ENCODE measurements around the gene DSN1.
"Not testable (repeated sequence)": the region's sequence is repeated elsewhere in the genome, so short reads cannot be mapped to it uniquely, and the experiment has no call there.

The DSN1 gene

DNA sequence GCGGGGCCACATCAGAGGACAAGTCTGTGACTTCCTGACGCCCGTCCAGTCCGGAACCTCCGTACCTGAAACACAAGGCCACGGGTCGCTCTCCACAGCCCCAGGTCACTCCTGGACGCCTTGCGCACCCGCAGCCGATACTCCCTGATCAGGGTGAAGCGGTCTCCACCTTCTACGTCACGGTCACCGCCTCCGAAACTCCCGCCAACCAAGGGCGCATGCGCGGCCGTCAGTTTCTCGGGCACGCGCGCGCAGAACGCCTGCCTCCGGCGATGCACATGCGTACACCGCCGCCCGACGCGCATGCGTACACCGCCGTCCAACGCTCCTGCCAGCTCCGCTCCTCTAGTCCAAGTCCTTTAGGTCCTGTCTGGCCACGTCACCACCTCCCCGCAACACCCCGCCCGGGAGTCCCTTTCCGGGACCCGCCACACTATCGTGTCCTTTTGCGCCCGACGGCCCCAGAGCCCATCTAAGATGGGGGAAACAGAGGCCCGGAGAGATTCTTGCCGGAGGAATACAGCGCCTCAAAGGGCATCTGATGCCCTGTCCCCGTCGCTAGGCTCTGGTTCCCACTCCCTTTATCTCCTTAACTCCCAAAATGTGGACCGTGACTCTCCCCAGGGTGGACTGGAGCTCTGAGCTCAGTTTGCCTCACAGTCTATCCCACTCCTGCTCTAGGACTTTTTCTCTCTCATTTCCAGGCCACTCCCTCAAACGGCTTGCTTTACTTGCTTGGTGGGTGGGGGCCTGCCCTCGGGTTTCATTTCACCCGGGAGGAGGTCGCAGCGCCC is at the start of gene DSN1:
DSN1 (minus strand) TSS at position 167 of the 794 bp plus-strand sequence. CDS start 2,305 bp downstream, outside the sequence.
- peak; percentile 95 for DNase-seq

GRCh38 chr20:36823121-36823520 is 49.6 kb upstream of the DSN1 start:
- no peak for DNase-seq

DNA sequence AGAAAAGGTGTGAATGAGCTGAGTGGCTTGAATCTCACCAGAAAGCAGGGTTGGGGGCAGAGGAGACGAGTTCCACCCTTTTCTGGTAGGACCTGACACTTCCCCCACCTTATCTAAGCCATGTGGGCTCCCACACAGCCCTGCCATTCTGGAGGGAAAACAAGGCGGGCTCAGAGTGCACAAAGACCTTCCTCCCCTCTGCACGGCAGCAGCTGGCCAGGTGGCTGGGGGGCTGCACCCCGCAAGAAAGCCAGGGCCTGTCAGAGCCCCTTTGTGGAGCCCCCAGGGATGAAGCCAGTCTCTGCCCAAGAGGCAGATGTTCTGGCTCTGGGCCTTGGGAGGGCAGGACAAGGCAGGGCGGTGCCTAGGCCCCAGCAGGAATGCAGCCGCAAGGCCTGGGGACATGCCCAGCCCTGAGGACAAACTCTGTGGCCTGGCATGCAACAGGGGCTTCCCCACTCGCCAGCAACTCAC is 48.4 kb upstream of the DSN1 start:
- no peak for DNase-seq

- DNase-seq: no peak
Measured at GRCh38 chr20:36820928-36821327, 47.4 kb upstream of the DSN1 start.

- DNase-seq: no peak
Measured at GRCh38 chr20:36820073-36820472, 46.5 kb upstream of the DSN1 start.

DNA sequence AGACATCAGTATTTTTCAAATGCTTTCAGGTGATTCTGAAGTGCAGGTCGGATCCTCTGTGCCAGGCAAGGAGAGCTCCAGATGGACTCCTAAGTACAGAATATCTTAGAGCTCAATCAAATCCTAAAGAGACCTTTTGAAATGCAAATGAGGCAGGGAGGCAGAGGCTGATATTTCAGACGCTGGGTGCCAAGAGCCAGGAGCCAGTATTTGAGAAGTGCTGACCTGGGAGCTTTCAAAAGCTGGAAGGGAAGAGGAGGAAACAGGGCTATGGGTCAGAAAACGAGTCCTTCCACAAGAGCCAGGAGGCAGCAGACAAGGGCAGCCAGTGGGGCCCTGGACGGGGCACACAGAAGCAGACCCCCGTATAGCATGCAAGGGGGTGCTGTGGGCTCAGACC is 46.1 kb upstream of the DSN1 start:
- no peak for DNase-seq

- no peak for DNase-seq
Measured at GRCh38 chr20:36818861-36819260, 45.3 kb upstream of the DSN1 start.

GRCh38 chr20:36818185-36818584 is 44.6 kb upstream of the DSN1 start:
- DNase-seq: no peak

GRCh38 chr20:36817496-36817895 is 43.9 kb upstream of the DSN1 start:
- DNase-seq: no peak

GRCh38 chr20:36815454-36816091 is 42.0 kb upstream of the DSN1 start:
- no peak for DNase-seq

- no peak for DNase-seq
Measured at GRCh38 chr20:36812594-36813463, 39.3 kb upstream of the DSN1 start.

DNA sequence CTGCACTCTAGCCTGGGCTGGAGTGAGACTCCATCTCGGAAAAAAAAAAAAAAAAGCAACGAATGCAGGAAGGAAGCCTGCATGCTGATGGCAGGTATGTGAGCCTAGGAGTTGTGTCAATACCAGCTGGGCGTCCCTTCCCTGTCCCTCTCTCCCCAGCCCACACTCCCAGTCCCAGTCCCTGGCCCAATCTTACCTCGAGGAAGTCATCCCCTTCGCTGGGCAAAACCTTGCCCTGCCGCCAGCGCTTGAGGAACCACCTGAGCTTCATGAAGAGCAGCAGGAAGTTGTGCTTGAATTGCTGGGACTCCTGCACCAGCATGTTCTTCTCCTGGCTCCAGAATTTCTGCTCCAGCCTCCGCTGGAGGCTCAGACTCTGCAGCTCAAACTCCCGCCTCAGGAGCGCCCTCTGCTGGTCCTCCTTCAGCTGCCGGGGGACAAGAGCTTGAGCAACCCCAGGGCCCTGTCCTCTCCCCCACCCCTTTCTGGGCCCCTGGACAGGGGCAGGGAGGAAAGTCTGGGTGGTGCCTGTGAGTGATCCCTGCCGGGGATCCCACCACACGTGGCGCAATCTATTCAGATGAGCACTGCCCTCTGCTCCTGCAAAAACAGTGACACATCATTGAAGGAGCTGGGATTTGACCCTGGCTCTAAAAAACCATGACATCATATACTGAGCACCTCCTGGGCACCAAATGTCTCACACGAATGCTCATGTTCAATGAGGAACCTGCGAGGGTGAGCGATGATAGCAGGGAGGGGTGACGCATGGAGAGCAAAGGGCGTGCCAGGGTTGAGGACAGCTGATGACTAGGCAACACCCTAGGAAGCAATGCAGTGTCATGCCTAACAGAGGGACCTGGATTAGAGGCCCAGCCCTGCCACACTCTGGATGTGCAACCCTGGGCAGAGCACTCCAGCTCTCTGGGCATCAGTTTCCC is 35.0 kb upstream of the DSN1 start:
- DNase-seq: peak; percentile 50

DNA sequence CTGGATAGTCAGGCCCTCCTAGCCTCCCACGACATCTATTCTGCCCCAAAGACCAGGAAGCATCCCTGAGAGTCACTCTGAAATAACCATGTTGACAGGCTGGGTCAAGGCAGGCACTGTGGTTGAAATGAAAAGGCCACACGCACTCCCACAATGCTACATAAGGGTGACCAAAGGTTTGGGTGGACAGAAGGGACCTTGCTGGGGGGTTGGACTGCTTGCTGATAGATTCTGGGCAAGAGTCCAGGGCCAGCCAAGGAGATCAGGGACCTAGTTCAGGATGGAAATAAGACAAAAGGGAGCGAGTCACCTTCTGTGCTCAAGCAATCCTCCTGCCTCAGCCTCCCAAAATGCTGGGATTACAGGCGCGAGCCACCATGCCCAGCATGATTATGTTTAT is 32.5 kb upstream of the DSN1 start:
- DNase-seq: no peak

DNA sequence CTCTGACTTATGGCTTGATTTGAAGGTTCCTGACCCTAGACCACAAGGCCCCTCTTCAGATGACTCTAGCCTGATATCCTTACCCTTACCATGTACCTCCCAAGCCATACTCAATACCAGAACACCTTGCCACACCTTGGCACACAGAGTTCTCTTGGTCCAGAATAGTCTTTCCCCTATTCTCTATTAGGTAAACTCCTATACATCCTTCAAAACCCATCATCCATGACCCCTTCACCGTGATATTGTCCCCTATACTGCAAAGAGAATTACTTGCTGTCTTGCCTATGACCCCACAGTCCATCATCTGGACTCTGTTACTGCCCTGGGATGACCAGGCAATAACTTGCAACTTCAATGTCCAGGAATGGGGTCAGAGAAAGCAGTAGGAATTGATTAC is 31.8 kb upstream of the DSN1 start:
- DNase-seq: no peak

- no peak for DNase-seq
Measured at GRCh38 chr20:36804425-36804824, 30.9 kb upstream of the DSN1 start.

GRCh38 chr20:36802326-36803222 is 29.0 kb upstream of the DSN1 start:
- DNase-seq: no peak

DNA sequence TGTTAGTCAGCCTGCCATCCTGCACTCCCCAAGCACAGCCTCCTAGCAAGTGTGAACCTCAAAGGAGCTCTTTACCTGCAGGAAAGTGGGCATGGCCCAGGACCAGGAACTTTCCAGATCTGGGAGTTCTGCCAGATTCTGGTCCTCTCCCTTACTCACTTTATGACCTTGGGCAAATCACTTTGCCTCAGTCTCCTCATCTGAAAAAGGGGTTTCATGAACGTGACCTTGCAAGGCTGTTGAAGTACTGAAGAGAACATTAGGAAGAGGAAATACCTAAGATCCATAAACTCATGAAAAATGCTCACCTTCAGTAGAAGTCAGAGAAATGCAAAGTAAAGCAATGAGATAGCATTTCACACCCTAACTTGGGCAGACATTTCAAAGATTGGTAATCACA is 26.8 kb upstream of the DSN1 start:
- DNase-seq: no peak

- not testable (repeated sequence) for DNase-seq
Measured at GRCh38 chr20:36799313-36799712, 25.8 kb upstream of the DSN1 start.

- no peak for DNase-seq
Measured at GRCh38 chr20:36796875-36797274, 23.3 kb upstream of the DSN1 start.

DNA sequence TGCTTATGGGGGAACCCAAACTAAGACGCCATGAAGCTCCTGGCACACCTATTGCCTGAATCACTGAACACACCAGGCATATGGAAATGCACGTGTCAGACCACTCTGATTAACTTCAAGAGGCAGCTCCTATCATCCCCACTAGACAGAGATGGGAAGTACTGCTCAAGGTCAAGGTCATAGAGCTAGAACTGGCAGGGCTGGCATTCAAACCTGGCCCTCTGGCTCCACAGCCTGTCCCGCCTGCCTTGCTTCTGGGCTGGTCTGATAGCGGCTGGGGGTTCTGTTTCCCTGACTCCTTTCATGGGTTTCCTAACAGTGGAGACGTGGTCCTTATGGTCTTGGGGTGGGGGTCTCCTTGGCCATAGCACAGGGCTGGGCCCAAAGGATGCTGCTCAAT is 22.6 kb upstream of the DSN1 start:
- no peak for DNase-seq

- DNase-seq: no peak
Measured at GRCh38 chr20:36795691-36796090, 22.1 kb upstream of the DSN1 start.
